Liver (tissue), 3 donors: ENCODE measurements around the gene LSM11.

ENCODE experiments used
- FOXA1 ChIP-seq: IDR thresholded peaks from 2 replicates; pipeline ENCODE4 v1.6.1; 2016; ENCODE audit warnings: antibody characterized with exemption
- RXRA ChIP-seq, 2 donors: IDR thresholded peaks; 2 replicates each; pipeline ENCODE4 v1.6.1; 2017 to 2018; ENCODE audit warnings: antibody characterized with exemption in 2 of 2, mild to moderate bottlenecking in 1 of 2
- YY1 ChIP-seq: IDR thresholded peaks from 2 replicates; pipeline ENCODE4 v1.6.1; 2016; ENCODE audit warnings: antibody characterized with exemption, mild to moderate bottlenecking
- TF ChIP-seq, protein P1 (sequence below): fragments of 150-350 bp; IDR thresholded peaks from 2 replicates; pipeline ENCODE4 v1.5.1; 2017; ENCODE audit warnings: improper control_type of control experiment, low read depth, low read length; ENCODE audit not compliant: missing input control
- donor health status: healthy.
- donor health status: healthy.

DNA sequence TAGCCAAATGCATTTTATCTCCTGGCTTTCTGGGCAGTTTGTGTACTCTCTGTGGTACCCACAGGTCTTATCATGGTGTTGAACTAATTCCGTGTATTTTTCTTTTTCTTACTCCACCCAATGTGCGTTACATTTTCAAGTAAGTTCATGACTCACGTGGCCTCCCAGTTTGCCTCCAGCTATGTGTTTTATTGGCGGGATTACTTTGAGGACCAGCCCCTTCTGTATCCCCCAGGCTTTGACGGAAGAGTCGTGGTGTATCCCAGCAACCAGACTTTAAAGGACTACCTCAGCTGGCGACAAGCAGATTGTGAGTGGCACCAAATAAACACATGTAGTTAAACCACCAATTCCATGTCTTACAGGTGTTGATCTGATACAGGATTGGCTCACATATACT is 9.1 kb upstream of the LSM11 start:
- TF ChIP-seq, protein P1, sequence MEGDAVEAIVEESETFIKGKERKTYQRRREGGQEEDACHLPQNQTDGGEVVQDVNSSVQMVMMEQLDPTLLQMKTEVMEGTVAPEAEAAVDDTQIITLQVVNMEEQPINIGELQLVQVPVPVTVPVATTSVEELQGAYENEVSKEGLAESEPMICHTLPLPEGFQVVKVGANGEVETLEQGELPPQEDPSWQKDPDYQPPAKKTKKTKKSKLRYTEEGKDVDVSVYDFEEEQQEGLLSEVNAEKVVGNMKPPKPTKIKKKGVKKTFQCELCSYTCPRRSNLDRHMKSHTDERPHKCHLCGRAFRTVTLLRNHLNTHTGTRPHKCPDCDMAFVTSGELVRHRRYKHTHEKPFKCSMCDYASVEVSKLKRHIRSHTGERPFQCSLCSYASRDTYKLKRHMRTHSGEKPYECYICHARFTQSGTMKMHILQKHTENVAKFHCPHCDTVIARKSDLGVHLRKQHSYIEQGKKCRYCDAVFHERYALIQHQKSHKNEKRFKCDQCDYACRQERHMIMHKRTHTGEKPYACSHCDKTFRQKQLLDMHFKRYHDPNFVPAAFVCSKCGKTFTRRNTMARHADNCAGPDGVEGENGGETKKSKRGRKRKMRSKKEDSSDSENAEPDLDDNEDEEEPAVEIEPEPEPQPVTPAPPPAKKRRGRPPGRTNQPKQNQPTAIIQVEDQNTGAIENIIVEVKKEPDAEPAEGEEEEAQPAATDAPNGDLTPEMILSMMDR = no peak
- TF ChIP-seq YY1 = no peak
- TF ChIP-seq RXRA (IDR thresholded peaks at IDR 0.05) = no peak
- TF ChIP-seq FOXA1 = no peak
